Osteoblast (primary cell): ENCODE data around the gene CHCHD4. TPM values are rescaled to one million over a fixed set of nuclear protein-coding genes. Genes with fewer than 3 reads are reported as not detected.

Experiments
- DNase-seq: peaks from one replicate; pipeline ENCODE4 v3.0.0; 2011; ENCODE audit warnings: low spot score, mixed read lengths; ENCODE audit not compliant: insufficient read length; ENCODE audit errors: missing footprints
- H2AFZ ChIP-seq: 2 replicates; pipeline ENCODE4 v1.6.0; 2011; ENCODE audit warnings: mild to moderate bottlenecking, low read length
- H3K27ac ChIP-seq: 2 replicates; pipeline ENCODE4 v1.5.1; 2011; ENCODE audit warnings: mild to moderate bottlenecking, low read depth, low read length, moderate library complexity
- H3K27me3 ChIP-seq: 2 replicates; pipeline ENCODE4 v1.6.0; 2012; ENCODE audit warnings: mild to moderate bottlenecking, control low read depth, inconsistent platforms, low read length, moderate library complexity; ENCODE audit not compliant: insufficient read depth
- H3K36me3 ChIP-seq: 2 replicates; pipeline ENCODE4 v1.5.1; 2011; ENCODE audit warnings: mild to moderate bottlenecking, low read length, control low read depth, moderate library complexity; ENCODE audit not compliant: insufficient read depth
- H3K4me1 ChIP-seq: 2 replicates; pipeline ENCODE4 v1.5.1; 2011; ENCODE audit warnings: mild to moderate bottlenecking, low read length, control low read depth, moderate library complexity; ENCODE audit not compliant: insufficient read depth
- H3K4me2 ChIP-seq: 2 replicates; pipeline ENCODE4 v1.6.0; 2011; ENCODE audit warnings: mild to moderate bottlenecking, low read length; ENCODE audit not compliant: insufficient read depth
- H3K4me3 ChIP-seq: fragments of 200-600 bp; sonication (generic); 3 replicates; pipeline ENCODE4 v1.5.1; 2012; ENCODE audit warnings: mild to moderate bottlenecking, low read length, inconsistent platforms; ENCODE audit not compliant: insufficient read depth
- H3K79me2 ChIP-seq: 2 replicates; pipeline ENCODE4 v1.6.0; 2012; ENCODE audit warnings: mild to moderate bottlenecking, low read length, control low read depth, inconsistent platforms; ENCODE audit not compliant: insufficient read depth
- H3K9me3 ChIP-seq: 2 replicates; pipeline ENCODE4 v1.5.1; 2011; ENCODE audit warnings: low read depth, low read length, control low read depth
- H4K20me1 ChIP-seq: 2 replicates; pipeline ENCODE4 v1.6.0; 2012; ENCODE audit warnings: mild to moderate bottlenecking, low read length, control low read depth; ENCODE audit not compliant: insufficient read depth
- CTCF ChIP-seq: IDR thresholded peaks from 2 replicates; pipeline ENCODE4 v1.5.1; 2011; ENCODE audit warnings: mild to moderate bottlenecking, low read depth, low read length, moderate library complexity; ENCODE audit errors: extremely low read depth
- total RNA-seq: library from RNA; depleted of rRNA; stranded (reverse); fragments of >200 nt; gene quantifications from 2 replicates; pipeline ENCODE4 v1.2.3, GENCODE V29; 2012

The CHCHD4 gene
- total RNA-seq, 1 donor = 10.1 TPM

- no peaks in the 10 kb centered on the region for H3K9me3 ChIP-seq
- no peak for DNase-seq
- H3K36me3 ChIP-seq = peaks cover 57% of the 10 kb centered on the region
- H3K79me2 ChIP-seq = no peaks in the 10 kb centered on the region
- no peak overlapping the region for H3K27ac ChIP-seq
- peaks cover 9% of the 10 kb centered on the region for H3K4me1 ChIP-seq
- H3K4me3 ChIP-seq = no peak overlapping the region
- no peak overlapping the region for H3K4me2 ChIP-seq
- no peaks in the 10 kb centered on the region for H3K27me3 ChIP-seq
- no peak for TF ChIP-seq CTCF
- H2AFZ ChIP-seq = no peak overlapping the region
- no peaks in the 10 kb centered on the region for H4K20me1 ChIP-seq
Measured at GRCh38 chr3:14150078-14150477, 25.4 kb upstream of the CHCHD4 start.

GRCh38 chr3:14148041-14148985 lies 23.6 kb upstream of the CHCHD4 start:
- Histone ChIP-seq H2AFZ (no peak overlapping the region), H3K79me2 (no peaks in the 10 kb centered on the region), H4K20me1 (no peaks in the 10 kb centered on the region), H3K4me2 (no peak overlapping the region), H3K4me1 (peaks cover 24% of the 10 kb centered on the region), H3K4me3 (no peak overlapping the region), H3K9me3 (no peaks in the 10 kb centered on the region), H3K27me3 (no peaks in the 10 kb centered on the region), H3K27ac (no peak overlapping the region), H3K36me3 (peaks cover 49% of the 10 kb centered on the region)
- TF ChIP-seq CTCF = peak; percentile 29
- DNase-seq = no peak

GRCh38 chr3:14147617-14148016 lies 22.9 kb upstream of the CHCHD4 start:
- Histone ChIP-seq H4K20me1 (no peaks in the 10 kb centered on the region), H3K4me1 (peaks cover 31% of the 10 kb centered on the region), H3K4me2 (no peak overlapping the region), H2AFZ (no peak overlapping the region), H3K4me3 (no peak overlapping the region), H3K79me2 (no peaks in the 10 kb centered on the region), H3K27me3 (no peaks in the 10 kb centered on the region), H3K36me3 (peaks cover 49% of the 10 kb centered on the region), H3K27ac (no peak overlapping the region), H3K9me3 (no peaks in the 10 kb centered on the region)
- no peak for TF ChIP-seq CTCF
- peak; percentile 46 for DNase-seq

- no peak for DNase-seq
- Histone ChIP-seq H3K27ac (no peak overlapping the region), H3K27me3 (no peaks in the 10 kb centered on the region), H3K79me2 (no peaks in the 10 kb centered on the region), H3K4me3 (no peak overlapping the region), H3K9me3 (no peaks in the 10 kb centered on the region), H4K20me1 (no peaks in the 10 kb centered on the region), H3K36me3 (peaks cover 51% of the 10 kb centered on the region), H3K4me1 (peaks cover 37% of the 10 kb centered on the region), H3K4me2 (no peak overlapping the region), H2AFZ (no peak overlapping the region)
- no peak for TF ChIP-seq CTCF
Measured at GRCh38 chr3:14147066-14147435, 22.4 kb upstream of the CHCHD4 start.
